HCT116 (cell line): ENCODE measurements around the gene COL16A1. TPM values are rescaled to one million over a fixed set of nuclear protein-coding genes. Genes with fewer than 3 reads are reported as not detected.

Experiments used
- ATAC-seq: fragments of 200-7000 bp; cut with Tn5 transposase; 2 replicates; pipeline ENCODE4 v1.9.1; 2020; ENCODE audit warnings: mild to moderate bottlenecking, moderate library complexity
- BruUV-seq: library from RNA; stranded (reverse); fragments of 400-500 nt; replicated peaks from 2 replicates; lab custom pipeline; 2021; lab: Mats Ljungman, UMichigan
- CTCF ChIA-PET: fragments of 300-600 bp; sonication (Branson Sonifier 250); formaldehyde crosslinking; loops from one replicate; lab custom pipeline; 2021; ENCODE audit warnings: antibody characterized with exemption; lab: Charles Lee
- POLR2A ChIA-PET: fragments of 300-600, 350-600 bp; sonication (Branson Sonifier 250); formaldehyde crosslinking; loops from one replicate; lab custom pipeline; 2021; ENCODE audit warnings: antibody characterized with exemption; lab: Charles Lee
- RAD21 ChIA-PET, 2 experiments: fragments of 300-600 bp; sonication (Branson Sonifier 250); formaldehyde crosslinking; loops; one replicate each; lab custom pipeline; 2023; ENCODE audit warnings: low total read pairs in 2 of 2; ENCODE audit not compliant: uncharacterized antibody in 2 of 2, unreplicated experiment in 2 of 2, low non-redundant PET in 1 of 2; lab: Charles Lee
- DNase-seq: peaks from one replicate; pipeline ENCODE4 v3.0.0-alpha.2; 2010; ENCODE audit warnings: low read depth, low spot score
- H2AFZ ChIP-seq: fragments of 200-600 bp; shearing (Covaris generic), sonication (generic); 2 replicates; pipeline ENCODE4 v1.6.1; 2017; ENCODE audit warnings: low read depth, mixed run types, mixed read lengths, antibody characterized with exemption, low read length; ENCODE audit not compliant: poor library complexity, severe bottlenecking
- H3K27ac ChIP-seq: 2 replicates; pipeline ENCODE4 v1.5.1; 2012; ENCODE audit warnings: low read depth, low read length
- H3K27me3 ChIP-seq: fragments of 200-600 bp; sonication (generic); 2 replicates; pipeline ENCODE4 v1.6.1; 2016; ENCODE audit warnings: mixed run types, low read length, mixed read lengths; ENCODE audit not compliant: insufficient read depth
- H3K36me3 ChIP-seq, 2 experiments: fragments of 200-500 bp in 1 of 2; fragments of 200-600 bp in 1 of 2; sonication (Bioruptor generic) in 1 of 2; sonication (generic) in 1 of 2; 2 replicates each; pipeline versions ENCODE4 v1.5.1 to v1.6.1; 2014 to 2016; ENCODE audit warnings: low read length in 2 of 2, inconsistent platforms in 1 of 2, mixed read lengths in 1 of 2, mixed run types in 1 of 2; ENCODE audit not compliant: insufficient read depth in 2 of 2, control insufficient read depth in 1 of 2
- H3K4me1 ChIP-seq, 2 experiments: fragments of 200-600 bp in 1 of 2; sonication (generic) in 1 of 2; 2 replicates each; pipeline versions ENCODE4 v1.5.1 to v1.6.1; 2012 to 2017; ENCODE audit warnings: low read length in 2 of 2, inconsistent platforms in 1 of 2, mild to moderate bottlenecking in 1 of 2, mixed read lengths in 1 of 2, mixed run types in 1 of 2, moderate library complexity in 1 of 2; ENCODE audit not compliant: insufficient read depth in 2 of 2, control insufficient read depth in 1 of 2
- H3K4me2 ChIP-seq: fragments of 200-600 bp; sonication (generic); 2 replicates; pipeline ENCODE4 v1.6.1; 2017; ENCODE audit warnings: mixed run types, low read length, mixed read lengths
- H3K4me3 ChIP-seq, 2 experiments: fragments of 200-600 bp in 1 of 2; sonication (generic) in 1 of 2; replicated peaks in 1 of 2; 2 replicates each; pipeline ENCODE4 v1.5.1; 2011 to 2016; ENCODE audit warnings: low read length in 2 of 2, control low read depth in 1 of 2, low read depth in 1 of 2, mild to moderate bottlenecking in 1 of 2, mixed read lengths in 1 of 2, mixed run types in 1 of 2
- H3K79me2 ChIP-seq: fragments of 200-600 bp; sonication (generic); 2 replicates; pipeline ENCODE4 v1.6.1; 2017; ENCODE audit warnings: mild to moderate bottlenecking, mixed run types, low read length, moderate library complexity, mixed read lengths; ENCODE audit not compliant: insufficient read depth
- H3K9ac ChIP-seq: fragments of 200-600 bp; sonication (generic); 2 replicates; pipeline ENCODE4 v1.6.1; 2016; ENCODE audit warnings: low read length, mixed read lengths
- H3K9me2 ChIP-seq: fragments of 200-600 bp; sonication (generic), shearing (Covaris generic); 2 replicates; pipeline ENCODE4 v1.6.1; 2017; ENCODE audit warnings: mixed run types, mild to moderate bottlenecking, moderate library complexity; ENCODE audit not compliant: insufficient read depth
- H3K9me3 ChIP-seq, 2 experiments: fragments of 200-500 bp in 1 of 2; fragments of 200-600 bp in 1 of 2; sonication (Bioruptor generic) in 1 of 2; sonication (generic) in 1 of 2; 2 replicates each; pipeline ENCODE4 v1.6.1; 2014 to 2017; ENCODE audit warnings: low read length in 2 of 2, mixed read lengths in 2 of 2, inconsistent platforms in 1 of 2, low read depth in 1 of 2, mild to moderate bottlenecking in 1 of 2, mixed run types in 1 of 2, moderate library complexity in 1 of 2; ENCODE audit not compliant: control insufficient read depth in 1 of 2, insufficient read depth in 1 of 2
- H4K20me1 ChIP-seq: fragments of 200-600 bp; sonication (generic), shearing (Covaris generic); 2 replicates; pipeline ENCODE4 v1.6.1; 2017; ENCODE audit warnings: mixed run types, mild to moderate bottlenecking, moderate library complexity; ENCODE audit not compliant: insufficient read depth
- CBX3 ChIP-seq: IDR thresholded peaks from 2 replicates; pipeline ENCODE4 v1.6.1; 2012; ENCODE audit warnings: low read depth
- CTCF ChIP-seq, 3 experiments: fragments of 200-600 bp in 1 of 3; sonication (generic) in 1 of 3; IDR thresholded peaks in 2 of 3; conservative IDR thresholded peaks in 1 of 3; 2 replicates each; pipeline ENCODE4 v1.5.1; 2012 to 2017; ENCODE audit warnings: low read depth in 2 of 3, low read length in 2 of 3, antibody characterized with exemption in 1 of 3, borderline replicate concordance in 1 of 3, control low read depth in 1 of 3, mild to moderate bottlenecking in 1 of 3, mixed read lengths in 1 of 3, mixed run types in 1 of 3, moderate library complexity in 1 of 3; ENCODE audit not compliant: insufficient read depth in 1 of 3
- ELF1 ChIP-seq: IDR thresholded peaks from 2 replicates; pipeline ENCODE4 v1.6.1; 2012; ENCODE audit warnings: low read depth, borderline replicate concordance
- EZH2 ChIP-seq: fragments of 200-600 bp; sonication (generic); IDR thresholded peaks from 2 replicates; pipeline ENCODE4 v1.6.1; 2017; ENCODE audit warnings: antibody characterized with exemption, mixed run types
- JUND ChIP-seq: IDR thresholded peaks from 2 replicates; pipeline ENCODE4 v1.6.1; 2012
- POLR2A ChIP-seq: IDR thresholded peaks from 2 replicates; pipeline ENCODE4 v1.7.0; 2011; ENCODE audit warnings: borderline replicate concordance; ENCODE audit not compliant: insufficient read depth, insufficient read length; ENCODE audit errors: extremely low read depth
- POLR2AphosphoS5 ChIP-seq: IDR thresholded peaks from 2 replicates; pipeline ENCODE4 v1.6.1; 2011; ENCODE audit warnings: mild to moderate bottlenecking, low read depth, low read length, moderate library complexity
- SIN3A ChIP-seq: IDR thresholded peaks from 2 replicates; pipeline ENCODE4 v1.6.1; 2012; ENCODE audit warnings: low read depth
- SRF ChIP-seq: IDR thresholded peaks from 2 replicates; pipeline ENCODE4 v1.6.1; 2012; ENCODE audit warnings: low read depth
- YY1 ChIP-seq: IDR thresholded peaks from 2 replicates; pipeline ENCODE4 v1.6.1; 2011; ENCODE audit warnings: low read length, low read depth, moderate library complexity, mild to moderate bottlenecking; ENCODE audit not compliant: insufficient replicate concordance; ENCODE audit errors: extremely low read depth
- ZBTB33 ChIP-seq: IDR thresholded peaks from 2 replicates; pipeline ENCODE4 v1.6.1; 2011; ENCODE audit warnings: mild to moderate bottlenecking, low read length, moderate library complexity; ENCODE audit not compliant: insufficient replicate concordance; ENCODE audit errors: extremely low read depth
- ZFX ChIP-seq: fragments of 450-650 bp; IDR thresholded peaks from 2 replicates; pipeline ENCODE4 v1.6.1; 2017
- intact Hi-C: fragments of 100-400 bp; cut with micrococcal nuclease; formaldehyde crosslinking; loops from 2 replicates; pipeline ENCODE4 v1.10.0; 2022
- total RNA-seq: library from RNA; stranded (reverse); gene quantifications from one replicate; pipeline ENCODE4 v1.2.1, GENCODE V29; 2021; ENCODE audit not compliant: unreplicated experiment

COL16A1 gene
- total RNA-seq, 1 experiment from 2014 or later = 2.2 TPM

GRCh38 chr1:31614414-31615005, 89.3 kb downstream of the COL16A1 start:
- no peak overlapping the region for H3K4me3 ChIP-seq
- no peak overlapping the region for H3K9ac ChIP-seq
- ChIA-PET CTCF (no interaction called here), POLR2A (no interaction called here), RAD21 (no interaction called here)
- H3K27me3 ChIP-seq = no peaks in the 10 kb centered on the region
- DNase-seq (no peak), ATAC-seq (no peak)
- no peaks in the 10 kb centered on the region for H3K79me2 ChIP-seq
- no peaks in the 10 kb centered on the region for H3K4me1 ChIP-seq
- no peaks in the 10 kb centered on the region for H3K9me3 ChIP-seq
- BruUV-seq = no TSS peak
- no peak overlapping the region for H3K4me2 ChIP-seq
- no peaks in the 10 kb centered on the region for H3K36me3 ChIP-seq
- H2AFZ ChIP-seq = no peak overlapping the region
- H4K20me1 ChIP-seq = no peaks in the 10 kb centered on the region
- intact Hi-C loops = no loop called here
- TF ChIP-seq CTCF (IDR thresholded peaks at IDR 0.05 in 2 of 3, conservative IDR thresholded peaks at IDR 0.05 in 1 of 3; ENCODE audit: borderline replicate concordance in 1 of 3, insufficient read depth in 1 of 3, low read depth in 2 of 3, low read length in 2 of 3) (no peak), YY1 (no peak), ZBTB33 (no peak), CBX3 (no peak), SIN3A (no peak), POLR2A (no peak), EZH2 (no peak), ELF1 (no peak), ZFX (no peak), SRF (no peak), JUND (no peak), POLR2AphosphoS5 (no peak)
- no peaks in the 10 kb centered on the region for H3K9me2 ChIP-seq
- no peak overlapping the region for H3K27ac ChIP-seq
